AG09319 (cell line): ENCODE results near the gene MFNG.

ENCODE experiments used
- DNase-seq: peaks from one replicate; pipeline ENCODE4 v3.0.0-alpha.2; 2010; ENCODE audit warnings: low read depth; ENCODE audit errors: extremely low read depth
- CTCF ChIP-seq: IDR thresholded peaks from 2 replicates; pipeline ENCODE4 v1.5.1; 2011; ENCODE audit warnings: low read depth, mild to moderate bottlenecking, inconsistent platforms, low read length, moderate library complexity

MFNG gene

GRCh38 chr22:37484480-37485394, 1.4 kb downstream of the MFNG start:
- no peak for DNase-seq
- no peak for TF ChIP-seq CTCF

GRCh38 chr22:37483050-37483449, 3.1 kb downstream of the MFNG start:
- no peak for TF ChIP-seq CTCF
- no peak for DNase-seq

GRCh38 chr22:37482244-37482643, 3.9 kb downstream of the MFNG start:
- TF ChIP-seq CTCF = no peak
- DNase-seq = no peak

GRCh38 chr22:37481347-37481907, 4.8 kb downstream of the MFNG start:
- TF ChIP-seq CTCF = no peak

GRCh38 chr22:37480387-37481346, 5.5 kb downstream of the MFNG start:
- DNase-seq = no peak
- no peak for TF ChIP-seq CTCF

More at GRCh38 chr22:37481347-37481907, 4.8 kb downstream of the MFNG start:
- DNase-seq = no peak

- TF ChIP-seq CTCF = no peak
- no peak for DNase-seq
These were observed 7.0 kb downstream of the MFNG start for GRCh38 chr22:37479196-37479595.
